GM10266 (cell line): ENCODE data around the gene SERINC2.
"Not testable (repeated sequence)": the region's sequence is repeated elsewhere in the genome, so short reads cannot be mapped to it uniquely, and the experiment has no call there.

Experiments used
- DNase-seq: peaks from one replicate; pipeline ENCODE4 v3.0.0; 2012; ENCODE audit errors: extremely low spot score
- TF ChIP-seq, protein P1 (sequence below): IDR thresholded peaks from 2 replicates; pipeline ENCODE4 v1.5.1; 2012; ENCODE audit warnings: mild to moderate bottlenecking, low read depth; ENCODE audit not compliant: control insufficient read depth, insufficient read depth; ENCODE audit errors: missing control alignments

The SERINC2 gene

DNA sequence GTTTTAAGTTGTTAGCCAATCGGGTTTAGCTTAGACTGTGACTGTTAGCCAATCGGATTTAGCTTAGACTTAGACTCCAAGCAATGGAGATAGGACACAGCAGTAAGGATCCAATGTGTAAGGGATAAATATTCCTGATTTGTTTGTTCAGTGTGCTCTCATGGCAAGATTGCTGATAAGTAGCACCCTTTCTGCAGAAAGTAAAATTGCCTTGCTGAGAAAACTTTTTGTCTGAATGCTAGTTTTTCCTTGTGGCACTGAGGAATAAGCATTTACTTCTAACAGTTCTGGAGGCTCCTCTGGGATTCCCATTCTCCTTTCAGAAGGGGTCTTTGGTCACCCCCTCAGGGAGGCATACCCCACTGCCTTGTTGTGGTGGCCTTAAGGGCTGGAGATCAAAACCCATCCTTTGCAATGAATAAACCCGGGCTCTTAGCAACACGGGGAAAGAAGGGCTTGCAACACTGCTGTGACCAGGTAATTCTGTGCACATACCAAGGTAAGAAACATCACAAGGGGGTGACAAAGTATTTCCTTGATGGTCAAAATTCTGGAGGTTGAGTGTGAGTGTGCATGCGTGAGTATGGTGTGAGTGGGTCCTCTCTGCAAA is 45.4 kb downstream of the SERINC2 start:
- DNase-seq: no peak
- TF ChIP-seq, protein P1, sequence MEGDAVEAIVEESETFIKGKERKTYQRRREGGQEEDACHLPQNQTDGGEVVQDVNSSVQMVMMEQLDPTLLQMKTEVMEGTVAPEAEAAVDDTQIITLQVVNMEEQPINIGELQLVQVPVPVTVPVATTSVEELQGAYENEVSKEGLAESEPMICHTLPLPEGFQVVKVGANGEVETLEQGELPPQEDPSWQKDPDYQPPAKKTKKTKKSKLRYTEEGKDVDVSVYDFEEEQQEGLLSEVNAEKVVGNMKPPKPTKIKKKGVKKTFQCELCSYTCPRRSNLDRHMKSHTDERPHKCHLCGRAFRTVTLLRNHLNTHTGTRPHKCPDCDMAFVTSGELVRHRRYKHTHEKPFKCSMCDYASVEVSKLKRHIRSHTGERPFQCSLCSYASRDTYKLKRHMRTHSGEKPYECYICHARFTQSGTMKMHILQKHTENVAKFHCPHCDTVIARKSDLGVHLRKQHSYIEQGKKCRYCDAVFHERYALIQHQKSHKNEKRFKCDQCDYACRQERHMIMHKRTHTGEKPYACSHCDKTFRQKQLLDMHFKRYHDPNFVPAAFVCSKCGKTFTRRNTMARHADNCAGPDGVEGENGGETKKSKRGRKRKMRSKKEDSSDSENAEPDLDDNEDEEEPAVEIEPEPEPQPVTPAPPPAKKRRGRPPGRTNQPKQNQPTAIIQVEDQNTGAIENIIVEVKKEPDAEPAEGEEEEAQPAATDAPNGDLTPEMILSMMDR: no peak

DNA sequence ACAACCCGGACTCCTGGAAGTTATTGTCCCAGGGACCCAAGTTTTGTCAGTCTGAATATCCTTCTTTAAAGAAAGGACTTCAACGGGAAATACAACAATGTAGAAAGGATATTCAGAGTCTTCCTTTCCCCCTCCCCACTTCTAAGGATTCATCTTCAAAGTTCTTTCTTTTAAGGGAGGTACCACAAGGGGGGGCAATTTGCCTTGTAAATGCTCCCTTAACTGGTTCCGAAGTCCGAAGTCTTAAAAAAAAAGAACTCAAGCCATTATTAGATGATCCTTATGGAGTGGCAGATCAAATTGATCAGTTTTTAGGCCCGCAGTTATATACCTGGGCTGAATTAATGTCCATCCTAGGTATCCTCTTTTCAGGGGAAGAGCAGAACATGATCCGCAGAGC is 47.0 kb downstream of the SERINC2 start:
- DNase-seq: no peak
- TF ChIP-seq, protein P1: peak; percentile 24

DNA sequence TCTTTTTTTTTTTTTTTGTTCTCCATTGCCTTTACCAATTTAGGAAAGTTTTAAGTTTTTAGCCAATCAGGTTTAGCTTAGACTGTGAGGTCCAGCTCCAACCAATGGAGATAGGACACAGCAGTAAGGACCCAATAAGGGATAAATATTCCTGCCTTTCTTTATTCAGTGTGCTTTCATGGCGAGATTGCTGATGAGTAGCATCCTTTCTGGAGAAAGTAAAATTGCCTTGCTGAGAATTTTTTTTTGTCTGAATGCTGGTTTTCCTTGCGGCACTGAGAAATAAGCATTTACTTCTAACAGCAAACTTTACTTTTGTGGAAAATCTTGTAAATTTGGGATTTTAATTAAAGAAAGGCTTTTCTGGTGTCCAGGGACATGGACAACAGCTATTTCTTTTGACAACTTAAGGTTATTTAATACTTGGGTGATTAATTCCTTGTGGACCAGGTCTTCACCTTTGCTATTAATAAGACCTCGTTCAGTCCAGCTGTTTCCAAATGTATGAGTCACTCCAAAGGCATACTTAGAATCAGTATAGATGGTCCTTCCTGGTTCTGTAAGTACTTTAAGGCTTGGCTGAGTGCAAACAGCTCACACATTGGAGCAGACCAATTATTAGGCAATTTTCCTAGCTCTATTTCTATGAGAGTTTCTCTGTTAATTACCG is 54.1 kb downstream of the SERINC2 start:
- no peak for DNase-seq
- TF ChIP-seq, protein P1: no peak

DNA sequence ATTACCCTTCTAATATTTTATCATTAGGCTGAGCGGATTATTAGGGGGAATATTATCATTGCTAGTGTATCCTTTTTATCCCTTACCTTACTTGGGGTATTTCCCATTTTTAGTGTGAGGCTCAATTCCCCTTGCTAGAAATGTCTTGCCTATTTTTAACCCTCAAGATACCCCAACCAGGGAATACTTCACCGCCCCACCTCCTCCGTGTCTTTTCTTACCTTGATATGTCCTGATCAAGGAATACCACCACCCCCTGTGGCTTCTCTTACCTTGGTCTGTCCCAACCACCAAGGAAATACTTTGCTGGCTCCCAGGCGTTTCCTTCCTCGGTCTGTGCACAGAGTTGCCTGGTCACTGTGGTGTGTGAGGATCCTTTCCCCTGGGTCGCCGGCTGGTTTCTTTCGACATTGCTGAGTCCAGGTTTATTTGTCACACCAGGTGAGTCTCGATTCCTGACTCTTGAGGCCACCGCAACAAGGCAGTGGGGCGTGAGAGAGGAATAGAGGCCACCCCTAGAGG is 57.8 kb downstream of the SERINC2 start:
- DNase-seq: no peak
- TF ChIP-seq, protein P1: no peak

DNA sequence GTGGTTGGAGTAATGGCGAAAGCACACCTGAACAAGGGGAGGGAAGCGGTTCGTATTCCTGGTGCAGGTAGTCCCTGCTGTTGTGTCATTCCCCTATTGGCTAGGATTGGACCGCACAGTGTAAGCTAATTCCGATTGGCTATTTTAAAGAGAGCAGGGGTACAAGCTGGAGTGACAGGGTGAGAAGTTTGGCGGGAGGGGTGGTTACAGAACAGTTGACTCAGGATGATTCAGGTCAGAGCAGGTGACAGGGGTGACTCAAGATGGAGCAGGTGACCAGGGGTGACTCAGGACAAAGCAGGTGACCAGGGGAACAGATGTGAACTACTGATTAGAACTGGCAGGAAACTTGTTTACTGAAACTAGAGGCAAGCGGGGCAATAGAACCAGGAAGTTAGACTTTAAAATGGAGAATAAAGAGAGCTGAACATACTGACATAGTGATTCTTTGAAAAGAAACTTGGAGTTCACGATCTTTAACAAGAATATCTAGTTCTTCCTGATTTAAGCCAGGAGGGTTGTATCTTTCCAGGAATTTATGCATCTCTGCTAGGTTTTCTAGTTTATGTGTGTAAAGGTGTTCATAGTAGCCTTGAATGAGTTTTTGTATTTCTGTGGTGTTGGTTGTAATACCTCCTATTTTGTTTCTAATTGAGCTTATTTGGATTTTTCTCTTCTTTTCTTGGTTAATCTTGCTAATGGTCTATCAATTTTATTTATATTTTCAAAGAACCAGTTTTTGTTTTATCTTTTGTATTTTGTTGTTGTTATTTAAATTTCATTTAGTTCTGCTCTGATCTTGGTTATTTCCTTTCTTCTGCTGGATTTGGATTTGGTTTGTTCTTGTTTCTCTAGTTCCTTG is 58.7 kb downstream of the SERINC2 start:
- not testable (repeated sequence) for DNase-seq

DNA sequence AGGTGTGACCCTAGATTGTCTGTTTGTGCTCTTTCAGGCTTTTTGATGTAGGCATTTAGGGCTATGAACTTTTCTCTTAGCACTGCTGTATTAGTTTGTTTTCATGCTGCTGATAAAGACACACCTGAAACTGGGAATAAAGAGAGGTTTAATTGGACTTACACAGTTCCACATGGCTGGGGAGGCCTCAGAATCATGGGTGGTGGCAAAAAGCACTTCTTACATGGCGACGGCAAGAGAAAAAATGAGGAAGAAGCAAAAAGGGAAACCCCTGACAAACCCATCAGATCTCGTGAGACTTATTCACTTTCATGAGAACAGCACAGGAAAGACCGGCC is 59.3 kb downstream of the SERINC2 start:
- DNase-seq: not testable (repeated sequence)

DNA sequence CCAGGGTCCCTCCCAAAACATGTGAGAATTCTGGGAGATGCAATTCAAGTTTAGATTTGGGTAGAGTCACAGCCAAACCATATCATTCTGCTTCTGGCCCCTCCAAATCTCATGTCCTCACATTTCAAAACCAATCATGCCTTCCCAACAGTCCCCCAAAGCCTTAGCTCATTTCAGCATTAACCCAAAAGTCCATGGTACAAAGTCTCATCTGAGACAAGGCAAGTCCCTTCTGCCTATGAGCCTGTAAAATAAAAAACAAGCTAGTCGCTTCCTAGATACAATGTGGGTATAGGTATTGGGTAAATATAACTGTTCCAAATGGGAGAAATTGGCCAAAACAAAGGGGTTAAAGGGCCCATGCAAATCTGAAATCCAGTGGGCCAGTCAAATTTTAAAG is 59.7 kb downstream of the SERINC2 start:
- DNase-seq: not testable (repeated sequence)

DNA sequence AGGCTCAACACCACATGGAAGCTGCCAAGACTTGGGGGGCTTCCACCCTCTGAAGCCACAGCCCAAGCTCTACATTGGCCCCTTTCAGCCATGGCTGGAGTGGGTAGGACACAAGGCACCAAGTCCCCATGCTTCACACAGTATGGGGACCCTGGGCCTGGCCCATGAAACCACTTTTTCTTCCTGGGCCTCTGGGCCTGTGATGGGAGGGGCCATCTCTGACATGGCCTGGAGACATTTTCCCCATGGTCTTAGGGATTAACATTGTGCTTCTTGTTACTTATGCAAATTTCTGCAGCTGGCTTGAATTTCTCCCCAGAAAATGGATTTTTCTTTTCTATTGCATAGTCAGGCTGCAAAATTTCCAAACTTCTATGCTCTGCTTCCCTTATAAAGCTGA is 60.5 kb downstream of the SERINC2 start:
- DNase-seq: not testable (repeated sequence)

DNA sequence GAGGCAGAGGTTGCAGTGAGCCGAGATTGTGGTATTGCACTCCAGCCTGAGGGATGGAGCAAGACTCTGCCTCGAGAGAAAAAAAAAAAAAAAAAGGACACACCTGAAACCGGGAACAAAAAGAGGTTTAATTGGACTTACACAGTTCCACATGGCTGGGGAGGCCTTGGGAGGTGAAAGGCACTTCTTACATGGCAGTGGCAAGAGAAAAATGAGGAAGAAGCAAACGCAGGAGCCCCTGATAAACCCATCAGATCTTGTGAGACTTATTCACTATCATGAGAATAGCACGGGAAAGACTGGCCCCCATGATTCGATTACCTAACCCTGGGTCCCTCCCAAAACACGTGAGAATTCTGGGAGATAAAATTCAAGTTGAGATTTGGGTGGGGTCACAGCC is 61.6 kb downstream of the SERINC2 start:
- not testable (repeated sequence) for DNase-seq
